HepG2 (cell line): Measurements from ENCODE around the gene VASN. TPM values are rescaled to one million over a fixed set of nuclear protein-coding genes. Genes with fewer than 3 reads are reported as not detected.

ENCODE experiments used
- ATAD3A ChIP-seq: sonication (generic); formaldehyde crosslinking; IDR thresholded peaks from 2 replicates; pipeline ENCODE4 v1.4.0; 2020; ENCODE audit warnings: missing genetic modification reagents
- CAMTA2 ChIP-seq: sonication (generic); formaldehyde crosslinking; IDR thresholded peaks from 2 replicates; pipeline ENCODE4 v1.4.0; 2020; ENCODE audit warnings: mild to moderate bottlenecking, missing genetic modification reagents, borderline replicate concordance
- FOSL1 ChIP-seq: sonication (generic); formaldehyde crosslinking; IDR thresholded peaks from 2 replicates; pipeline ENCODE4 v1.9.0; 2021; ENCODE audit warnings: missing genetic modification reagents, borderline replicate concordance
- FOXK2 ChIP-seq: fragments of 450-650 bp; IDR thresholded peaks from 2 replicates; pipeline ENCODE4 v1.6.1; 2016
- HNRNPLL ChIP-seq: fragments of 200-400 bp; formaldehyde crosslinking; IDR thresholded peaks from 2 replicates; pipeline ENCODE4 v1.6.1; 2017; ENCODE audit warnings: mild to moderate bottlenecking, low read depth, low read length; ENCODE audit not compliant: poor library complexity, severe bottlenecking
- NFIC ChIP-seq: IDR thresholded peaks from 2 replicates; pipeline ENCODE4 v1.6.1; 2012; ENCODE audit warnings: mild to moderate bottlenecking, low read length, inconsistent platforms
- PRMT3 ChIP-seq: sonication (generic); formaldehyde crosslinking; IDR thresholded peaks from 2 replicates; pipeline ENCODE4 v1.8.1; 2022; ENCODE audit warnings: low read depth, mild to moderate bottlenecking, moderate library complexity, missing genetic modification reagents, borderline replicate concordance
- RCOR2 ChIP-seq: IDR thresholded peaks from 2 replicates; pipeline ENCODE4 v1.6.1; 2016; ENCODE audit warnings: missing biosample characterization, missing genetic modification reagents
- RFX5 ChIP-seq: IDR thresholded peaks from 2 replicates; pipeline ENCODE4 v1.6.1; 2011; ENCODE audit warnings: low read depth, low read length, improper control_type of control experiment
- SCMH1 ChIP-seq: sonication (generic); formaldehyde crosslinking; IDR thresholded peaks from 2 replicates; pipeline ENCODE4 v1.9.0; 2021; ENCODE audit warnings: missing genetic modification reagents, mild to moderate bottlenecking, borderline replicate concordance
- STAT5B ChIP-seq: sonication (generic); formaldehyde crosslinking; IDR thresholded peaks from 2 replicates; pipeline ENCODE4 v1.4.0; 2020; ENCODE audit warnings: missing genetic modification reagents
- ZFAT ChIP-seq: sonication (generic); formaldehyde crosslinking; conservative IDR thresholded peaks from 2 replicates; pipeline ENCODE4 v1.8.1; 2023; ENCODE audit warnings: missing genetic modification reagents, inconsistent platforms
- ZNF781 ChIP-seq: sonication (generic); formaldehyde crosslinking; IDR thresholded peaks from 2 replicates; pipeline ENCODE4 v1.5.1; 2020; ENCODE audit warnings: borderline replicate concordance, mild to moderate bottlenecking, missing genetic modification reagents; ENCODE audit errors: not compliant biosample characterization
- polyA plus RNA-seq, 8 experiments: library from polyadenylated mRNA; depleted of rRNA in 3 of 8; stranded (reverse) in 7 of 8; unstranded in 1 of 8; fragments of >200 nt; fragmentation: Illumina TruSeq in 4 of 8; extraction: Trizol in 4 of 8; gene quantifications; 2 replicates each; pipeline versions ENCODE4 v1.2.1 to v1.2.3, GENCODE V29; 2011 to 2016; ENCODE audit warnings: low read depth in 4 of 8, missing spikeins in 1 of 8, mixed read lengths in 1 of 8; ENCODE audit not compliant: insufficient read depth in 1 of 8
- total RNA-seq, 5 experiments: library from RNA; depleted of rRNA; stranded (reverse); fragments of >200 nt; fragmentation: Illumina TruSeq; extraction: Trizol; gene quantifications; 2 replicates each; pipeline ENCODE4 v1.2.3, GENCODE V29; 2016; ENCODE audit warnings: low read depth in 1 of 5
- TF ChIP-seq, protein P1 (sequence below): IDR thresholded peaks from 2 replicates; pipeline ENCODE4 v1.6.1; 2018; ENCODE audit warnings: missing genetic modification reagents, mild to moderate bottlenecking, missing compliant biosample characterization
- TF ChIP-seq, protein P2 (sequence below): sonication (generic); formaldehyde crosslinking; IDR thresholded peaks from 2 replicates; pipeline ENCODE4 v1.5.0; 2020; ENCODE audit warnings: missing genetic modification reagents, mild to moderate bottlenecking, borderline replicate concordance
- TF ChIP-seq, protein P3 (sequence below): sonication (generic); formaldehyde crosslinking; IDR thresholded peaks from 2 replicates; pipeline ENCODE4 v1.5.1; 2020; ENCODE audit warnings: missing genetic modification reagents, mild to moderate bottlenecking, borderline replicate concordance
- TF ChIP-seq, protein P4 (sequence below): sonication (generic); formaldehyde crosslinking; IDR thresholded peaks from 2 replicates; pipeline ENCODE4 v1.4.0; 2020; ENCODE audit warnings: missing genetic modification reagents
- TF ChIP-seq, protein P5 (sequence below): sonication (generic); formaldehyde crosslinking; IDR thresholded peaks from 2 replicates; pipeline ENCODE4 v1.8.1; 2023; ENCODE audit warnings: mild to moderate bottlenecking, missing genetic modification reagents

The VASN gene
- total and polyA plus RNA-seq, 2 of the 13 experiments (the other 11 are each of a cell fraction or from before 2014, with no cell fraction given): 8.4 to 18.2 TPM

DNA sequence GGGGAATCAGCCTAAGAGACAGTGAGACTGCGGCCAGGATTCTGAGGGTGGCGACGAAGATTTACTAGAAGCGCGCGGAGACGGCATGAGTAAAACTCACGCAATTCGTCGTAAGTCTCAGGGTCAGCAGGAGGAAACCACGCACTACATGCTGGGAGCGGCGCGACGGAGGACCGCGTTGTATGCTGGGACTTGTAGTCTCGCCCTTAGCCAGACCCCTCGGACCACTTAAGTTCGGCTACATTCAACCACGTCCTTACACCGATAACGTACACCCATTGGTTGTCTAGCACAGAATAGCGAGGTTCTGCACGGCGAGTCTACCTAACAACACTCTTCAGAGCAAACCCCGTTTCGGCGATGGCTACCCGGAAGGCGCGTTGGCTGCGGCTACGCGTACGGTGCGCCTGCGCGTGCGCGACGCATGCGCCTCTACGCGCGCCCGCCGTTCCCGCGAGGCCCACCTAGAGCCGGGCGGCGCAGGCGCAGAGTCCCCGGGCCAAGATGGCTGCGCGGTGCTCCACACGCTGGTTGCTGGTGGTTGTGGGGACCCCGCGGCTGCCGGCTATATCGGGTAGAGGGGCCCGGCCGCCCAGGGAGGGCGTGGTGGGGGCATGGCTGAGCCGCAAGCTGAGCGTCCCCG is 53.9 kb downstream of the VASN start, which contains the start of gene DNAJA3 (continued):
- TF ChIP-seq, protein P1, sequence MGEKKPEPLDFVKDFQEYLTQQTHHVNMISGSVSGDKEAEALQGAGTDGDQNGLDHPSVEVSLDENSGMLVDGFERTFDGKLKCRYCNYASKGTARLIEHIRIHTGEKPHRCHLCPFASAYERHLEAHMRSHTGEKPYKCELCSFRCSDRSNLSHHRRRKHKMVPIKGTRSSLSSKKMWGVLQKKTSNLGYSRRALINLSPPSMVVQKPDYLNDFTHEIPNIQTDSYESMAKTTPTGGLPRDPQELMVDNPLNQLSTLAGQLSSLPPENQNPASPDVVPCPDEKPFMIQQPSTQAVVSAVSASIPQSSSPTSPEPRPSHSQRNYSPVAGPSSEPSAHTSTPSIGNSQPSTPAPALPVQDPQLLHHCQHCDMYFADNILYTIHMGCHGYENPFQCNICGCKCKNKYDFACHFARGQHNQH: no peak; the same call in 1 of the 2 replicates
- TF ChIP-seq, protein P2, sequence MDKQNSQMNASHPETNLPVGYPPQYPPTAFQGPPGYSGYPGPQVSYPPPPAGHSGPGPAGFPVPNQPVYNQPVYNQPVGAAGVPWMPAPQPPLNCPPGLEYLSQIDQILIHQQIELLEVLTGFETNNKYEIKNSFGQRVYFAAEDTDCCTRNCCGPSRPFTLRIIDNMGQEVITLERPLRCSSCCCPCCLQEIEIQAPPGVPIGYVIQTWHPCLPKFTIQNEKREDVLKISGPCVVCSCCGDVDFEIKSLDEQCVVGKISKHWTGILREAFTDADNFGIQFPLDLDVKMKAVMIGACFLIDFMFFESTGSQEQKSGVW (CRISPR knock-in tag): peak; percentile 46; the same call in 1 of the 2 replicates
- no peak for TF ChIP-seq RCOR2 (CRISPR knock-in tag)
- TF ChIP-seq STAT5B (CRISPR knock-in tag): no peak
- no peak for TF ChIP-seq PRMT3
- TF ChIP-seq, protein P3, sequence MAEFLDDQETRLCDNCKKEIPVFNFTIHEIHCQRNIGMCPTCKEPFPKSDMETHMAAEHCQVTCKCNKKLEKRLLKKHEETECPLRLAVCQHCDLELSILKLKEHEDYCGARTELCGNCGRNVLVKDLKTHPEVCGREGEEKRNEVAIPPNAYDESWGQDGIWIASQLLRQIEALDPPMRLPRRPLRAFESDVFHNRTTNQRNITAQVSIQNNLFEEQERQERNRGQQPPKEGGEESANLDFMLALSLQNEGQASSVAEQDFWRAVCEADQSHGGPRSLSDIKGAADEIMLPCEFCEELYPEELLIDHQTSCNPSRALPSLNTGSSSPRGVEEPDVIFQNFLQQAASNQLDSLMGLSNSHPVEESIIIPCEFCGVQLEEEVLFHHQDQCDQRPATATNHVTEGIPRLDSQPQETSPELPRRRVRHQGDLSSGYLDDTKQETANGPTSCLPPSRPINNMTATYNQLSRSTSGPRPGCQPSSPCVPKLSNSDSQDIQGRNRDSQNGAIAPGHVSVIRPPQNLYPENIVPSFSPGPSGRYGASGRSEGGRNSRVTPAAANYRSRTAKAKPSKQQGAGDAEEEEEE (CRISPR knock-in tag): no peak
- peak; percentile 83; the same call in 1 of the 2 replicates for TF ChIP-seq CAMTA2 (CRISPR knock-in tag)
- TF ChIP-seq NFIC: no peak
- TF ChIP-seq ZFAT: no peak
- TF ChIP-seq, protein P4, sequence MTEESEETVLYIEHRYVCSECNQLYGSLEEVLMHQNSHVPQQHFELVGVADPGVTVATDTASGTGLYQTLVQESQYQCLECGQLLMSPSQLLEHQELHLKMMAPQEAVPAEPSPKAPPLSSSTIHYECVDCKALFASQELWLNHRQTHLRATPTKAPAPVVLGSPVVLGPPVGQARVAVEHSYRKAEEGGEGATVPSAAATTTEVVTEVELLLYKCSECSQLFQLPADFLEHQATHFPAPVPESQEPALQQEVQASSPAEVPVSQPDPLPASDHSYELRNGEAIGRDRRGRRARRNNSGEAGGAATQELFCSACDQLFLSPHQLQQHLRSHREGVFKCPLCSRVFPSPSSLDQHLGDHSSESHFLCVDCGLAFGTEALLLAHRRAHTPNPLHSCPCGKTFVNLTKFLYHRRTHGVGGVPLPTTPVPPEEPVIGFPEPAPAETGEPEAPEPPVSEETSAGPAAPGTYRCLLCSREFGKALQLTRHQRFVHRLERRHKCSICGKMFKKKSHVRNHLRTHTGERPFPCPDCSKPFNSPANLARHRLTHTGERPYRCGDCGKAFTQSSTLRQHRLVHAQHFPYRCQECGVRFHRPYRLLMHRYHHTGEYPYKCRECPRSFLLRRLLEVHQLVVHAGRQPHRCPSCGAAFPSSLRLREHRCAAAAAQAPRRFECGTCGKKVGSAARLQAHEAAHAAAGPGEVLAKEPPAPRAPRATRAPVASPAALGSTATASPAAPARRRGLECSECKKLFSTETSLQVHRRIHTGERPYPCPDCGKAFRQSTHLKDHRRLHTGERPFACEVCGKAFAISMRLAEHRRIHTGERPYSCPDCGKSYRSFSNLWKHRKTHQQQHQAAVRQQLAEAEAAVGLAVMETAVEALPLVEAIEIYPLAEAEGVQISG (CRISPR knock-in tag): peak; percentile 62
- peak; percentile 50; the same call in 1 of the 2 replicates for TF ChIP-seq RFX5
- peak; percentile 84 for TF ChIP-seq HNRNPLL
- TF ChIP-seq, protein P5, sequence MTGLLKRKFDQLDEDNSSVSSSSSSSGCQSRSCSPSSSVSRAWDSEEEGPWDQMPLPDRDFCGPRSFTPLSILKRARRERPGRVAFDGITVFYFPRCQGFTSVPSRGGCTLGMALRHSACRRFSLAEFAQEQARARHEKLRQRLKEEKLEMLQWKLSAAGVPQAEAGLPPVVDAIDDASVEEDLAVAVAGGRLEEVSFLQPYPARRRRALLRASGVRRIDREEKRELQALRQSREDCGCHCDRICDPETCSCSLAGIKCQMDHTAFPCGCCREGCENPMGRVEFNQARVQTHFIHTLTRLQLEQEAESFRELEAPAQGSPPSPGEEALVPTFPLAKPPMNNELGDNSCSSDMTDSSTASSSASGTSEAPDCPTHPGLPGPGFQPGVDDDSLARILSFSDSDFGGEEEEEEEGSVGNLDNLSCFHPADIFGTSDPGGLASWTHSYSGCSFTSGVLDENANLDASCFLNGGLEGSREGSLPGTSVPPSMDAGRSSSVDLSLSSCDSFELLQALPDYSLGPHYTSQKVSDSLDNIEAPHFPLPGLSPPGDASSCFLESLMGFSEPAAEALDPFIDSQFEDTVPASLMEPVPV (CRISPR knock-in tag): 0 out of 2 replicates have a peak, but pooled peaks have one; percentile 69
- no peak for TF ChIP-seq ZNF781 (CRISPR knock-in tag)
- no peak for TF ChIP-seq SCMH1 (CRISPR knock-in tag)
- no peak for TF ChIP-seq FOXK2
- TF ChIP-seq FOSL1 (CRISPR knock-in tag): no peak
- no peak for TF ChIP-seq ATAD3A
